ENCODE data around the gene ZNF664.

Gene ZNF664

DNA sequence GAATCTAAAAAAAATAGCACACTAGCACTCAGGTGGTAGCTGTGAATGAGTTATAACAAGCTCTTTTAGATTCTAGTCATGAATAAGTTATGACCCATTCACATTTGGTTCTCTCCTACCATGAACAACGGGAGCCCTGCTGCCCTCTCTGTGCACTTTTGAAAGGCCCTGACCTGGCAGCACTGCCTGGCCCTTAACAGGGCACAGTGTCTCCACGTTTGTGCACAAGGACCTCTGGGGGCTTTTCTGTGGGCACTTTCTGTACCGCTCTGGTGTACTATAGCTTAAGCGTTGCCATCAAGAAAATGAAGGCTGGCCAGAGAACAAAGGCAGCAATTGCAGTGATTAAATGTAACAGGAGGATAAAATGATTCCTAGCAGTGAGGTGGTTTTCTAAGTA lies 21.5 kb upstream of the ZNF664 start:
- Histone ChIP-seq H3K9ac (ENCODE audit: low read depth, low read length) (no peak overlapping the region), H3K4me1 (ENCODE audit: insufficient read depth, low read length) (no peaks in the 10 kb centered on the region), H3K36me3 (ENCODE audit: insufficient read depth, low read depth, low read length) (no peaks in the 10 kb centered on the region), H3K4me3 (ENCODE audit: low read length) (no peak overlapping the region), H3K27me3 (ENCODE audit: insufficient read depth, low read length) (peaks cover 47% of the 10 kb centered on the region), H3K27ac (ENCODE audit: low read length) (no peak overlapping the region), H3K9me3 (ENCODE audit: insufficient read depth, low read depth, low read length) (no peaks in the 10 kb centered on the region)

DNA sequence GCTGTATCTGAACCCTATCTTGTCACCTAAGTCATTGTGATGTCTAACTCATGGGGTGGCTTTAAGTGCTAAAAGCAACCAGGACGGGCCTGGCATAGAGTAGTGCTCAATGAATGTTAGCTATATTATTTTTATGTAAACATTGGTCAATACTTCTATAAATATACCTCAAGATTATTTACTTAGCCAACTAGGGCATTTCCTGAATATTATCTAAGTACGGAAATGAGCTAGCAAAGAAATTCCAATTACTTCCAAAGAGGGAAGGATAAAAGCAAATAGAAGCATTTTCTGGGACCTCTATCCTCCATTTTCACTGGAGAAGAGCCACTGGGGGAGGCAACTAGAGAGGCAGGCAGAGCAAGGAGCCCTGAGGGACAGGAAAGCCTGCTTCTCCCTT lies 21.0 kb upstream of the ZNF664 start:
- H3K36me3 ChIP-seq (ENCODE audit: insufficient read depth, low read depth, low read length): no peaks in the 10 kb centered on the region
- H3K4me3 ChIP-seq (ENCODE audit: low read length): no peak overlapping the region
- no peaks in the 10 kb centered on the region for H3K9me3 ChIP-seq (ENCODE audit: insufficient read depth, low read depth, low read length)
- no peak overlapping the region for H3K9ac ChIP-seq (ENCODE audit: low read depth, low read length)
- H3K4me1 ChIP-seq (ENCODE audit: insufficient read depth, low read length): no peaks in the 10 kb centered on the region
- H3K27ac ChIP-seq (ENCODE audit: low read length): no peak overlapping the region
- peaks cover 52% of the 10 kb centered on the region for H3K27me3 ChIP-seq (ENCODE audit: insufficient read depth, low read length)

DNA sequence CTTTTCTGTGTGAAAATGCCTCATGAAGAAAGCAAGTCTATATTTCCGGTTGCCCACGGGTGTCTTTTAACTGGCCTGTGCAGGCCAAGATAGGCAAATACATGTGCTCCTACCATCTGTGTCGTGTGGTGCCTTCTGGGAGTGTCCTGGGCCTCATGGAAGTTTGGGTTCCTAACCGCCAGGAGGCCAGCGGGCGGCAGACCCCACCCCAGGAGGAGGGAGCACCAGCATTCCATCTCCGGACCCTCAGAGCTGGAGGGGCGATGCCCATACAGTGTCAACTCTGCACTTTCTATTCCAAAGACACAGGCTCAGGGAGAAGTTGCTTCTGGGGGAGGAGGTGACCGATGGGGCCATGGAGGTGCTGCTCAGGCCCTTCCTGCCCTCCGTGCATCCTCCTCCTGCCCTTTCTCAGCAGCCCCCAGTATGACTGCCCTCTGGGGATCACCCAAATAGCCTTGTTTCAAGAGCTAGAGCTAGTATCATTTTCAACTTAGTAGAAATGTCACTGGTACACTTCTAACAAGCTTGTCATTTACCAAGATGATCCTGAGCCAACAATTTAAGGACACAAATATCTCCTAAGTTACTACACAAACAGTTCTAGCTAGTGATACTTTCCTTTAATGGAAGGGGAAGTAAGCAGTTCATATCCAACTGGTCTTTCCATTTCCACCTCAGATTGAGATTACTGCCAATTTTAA lies 18.2 kb upstream of the ZNF664 start:
- Histone ChIP-seq H3K9ac (ENCODE audit: low read depth, low read length) (no peak overlapping the region), H3K27me3 (ENCODE audit: insufficient read depth, low read length) (peaks cover 59% of the 10 kb centered on the region), H3K36me3 (ENCODE audit: insufficient read depth, low read depth, low read length) (no peaks in the 10 kb centered on the region), H3K4me3 (ENCODE audit: low read length) (no peak overlapping the region), H3K27ac (ENCODE audit: low read length) (no peak overlapping the region), H3K4me1 (ENCODE audit: insufficient read depth, low read length) (no peaks in the 10 kb centered on the region), H3K9me3 (ENCODE audit: insufficient read depth, low read depth, low read length) (no peaks in the 10 kb centered on the region)

DNA sequence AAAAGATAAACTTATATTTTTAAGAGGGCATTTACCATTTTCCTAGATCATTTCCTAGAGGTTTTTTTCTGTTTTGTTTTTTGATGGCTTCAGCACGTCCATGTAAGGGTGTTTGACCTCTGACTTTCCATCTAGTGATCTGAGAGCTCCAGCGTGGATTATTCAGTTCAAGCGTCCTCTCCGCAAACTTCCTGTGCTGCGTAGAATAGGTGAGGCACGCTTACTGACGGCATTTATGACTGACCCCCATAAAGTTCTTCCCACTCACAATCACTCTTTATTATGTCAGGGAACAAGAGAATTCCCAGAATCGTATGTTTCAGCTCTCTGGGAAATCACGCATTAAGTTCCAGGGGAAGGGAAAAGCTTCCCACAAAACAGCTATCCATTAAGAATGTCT lies 16.8 kb upstream of the ZNF664 start:
- no peaks in the 10 kb centered on the region for H3K4me1 ChIP-seq (ENCODE audit: insufficient read depth, low read length)
- H3K9me3 ChIP-seq (ENCODE audit: insufficient read depth, low read depth, low read length): no peaks in the 10 kb centered on the region
- H3K36me3 ChIP-seq (ENCODE audit: insufficient read depth, low read depth, low read length): no peaks in the 10 kb centered on the region
- no peak overlapping the region for H3K4me3 ChIP-seq (ENCODE audit: low read length)
- no peak overlapping the region for H3K9ac ChIP-seq (ENCODE audit: low read depth, low read length)
- H3K27ac ChIP-seq (ENCODE audit: low read length): no peak overlapping the region
- peaks cover 74% of the 10 kb centered on the region for H3K27me3 ChIP-seq (ENCODE audit: insufficient read depth, low read length)

DNA sequence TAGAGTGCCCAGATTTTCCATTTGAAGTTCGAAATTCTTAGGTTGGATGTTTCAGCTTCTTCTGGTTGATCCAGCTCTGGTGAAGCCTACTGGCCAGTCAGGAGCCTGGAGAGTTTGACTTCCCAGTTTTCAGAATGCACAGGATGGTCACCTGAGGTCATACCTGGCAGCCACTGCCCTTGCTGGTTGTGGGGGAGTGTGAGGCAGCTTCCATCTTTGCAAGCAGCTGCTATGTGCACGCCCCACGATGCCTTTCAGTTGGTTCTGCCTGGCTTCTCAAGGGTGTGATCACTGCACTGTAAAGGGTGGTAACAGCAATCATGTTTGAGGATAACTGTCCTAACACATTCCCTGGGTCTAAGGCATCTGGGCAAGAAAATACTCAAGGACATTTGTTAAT lies 15.8 kb upstream of the ZNF664 start:
- no peaks in the 10 kb centered on the region for H3K9me3 ChIP-seq (ENCODE audit: insufficient read depth, low read depth, low read length)
- peaks cover 83% of the 10 kb centered on the region for H3K27me3 ChIP-seq (ENCODE audit: insufficient read depth, low read length)
- no peak overlapping the region for H3K27ac ChIP-seq (ENCODE audit: low read length)
- no peaks in the 10 kb centered on the region for H3K36me3 ChIP-seq (ENCODE audit: insufficient read depth, low read depth, low read length)
- H3K4me3 ChIP-seq (ENCODE audit: low read length): no peak overlapping the region
- no peak overlapping the region for H3K9ac ChIP-seq (ENCODE audit: low read depth, low read length)
- no peaks in the 10 kb centered on the region for H3K4me1 ChIP-seq (ENCODE audit: insufficient read depth, low read length)

DNA sequence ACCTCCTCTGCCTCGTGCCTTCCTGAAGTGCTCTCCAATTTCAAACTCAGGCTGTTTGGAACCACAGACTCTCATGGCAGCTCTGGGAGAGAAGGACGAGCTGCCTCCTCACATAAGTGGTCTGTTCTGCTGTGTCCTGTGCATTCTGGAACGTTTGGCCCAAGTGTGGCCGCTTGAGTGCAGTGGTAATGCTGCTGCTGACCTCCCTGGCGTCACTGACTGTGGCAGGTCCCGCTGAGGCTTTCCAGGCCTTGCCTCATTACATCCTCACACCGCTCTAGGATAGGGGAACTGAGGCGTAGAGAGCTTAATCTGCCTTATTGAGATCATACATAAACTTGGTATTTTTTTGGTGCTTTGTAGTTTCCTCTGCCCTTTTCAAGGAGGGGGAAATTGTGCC lies 14.6 kb upstream of the ZNF664 start:
- Histone ChIP-seq H3K27me3 (ENCODE audit: insufficient read depth, low read length) (peaks cover 87% of the 10 kb centered on the region), H3K4me1 (ENCODE audit: insufficient read depth, low read length) (no peaks in the 10 kb centered on the region), H3K9ac (ENCODE audit: low read depth, low read length) (no peak overlapping the region), H3K4me3 (ENCODE audit: low read length) (no peak overlapping the region), H3K36me3 (ENCODE audit: insufficient read depth, low read depth, low read length) (no peaks in the 10 kb centered on the region), H3K27ac (ENCODE audit: low read length) (no peak overlapping the region), H3K9me3 (ENCODE audit: insufficient read depth, low read depth, low read length) (no peaks in the 10 kb centered on the region)

DNA sequence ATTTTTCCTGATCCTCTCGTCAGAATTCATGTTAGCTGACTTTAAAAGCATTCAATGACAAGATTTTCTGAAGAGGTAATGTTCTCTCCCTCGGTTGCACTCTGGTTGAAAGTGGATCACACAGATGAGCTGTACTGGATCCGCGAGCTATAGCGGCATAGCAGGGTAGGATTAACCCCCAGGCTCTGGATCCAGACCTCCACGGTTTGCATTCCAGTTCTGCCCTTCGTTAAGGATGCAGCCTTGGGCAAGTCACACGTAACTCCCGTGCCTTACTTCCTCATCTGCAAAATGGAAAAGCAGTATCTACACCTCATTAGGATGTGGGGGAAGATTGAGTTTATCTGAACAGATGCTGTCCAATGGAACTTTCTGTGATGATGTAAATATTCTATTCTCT lies 14.1 kb upstream of the ZNF664 start:
- Histone ChIP-seq H3K9ac (ENCODE audit: low read depth, low read length) (no peak overlapping the region), H3K27ac (ENCODE audit: low read length) (no peak overlapping the region), H3K36me3 (ENCODE audit: insufficient read depth, low read depth, low read length) (no peaks in the 10 kb centered on the region), H3K9me3 (ENCODE audit: insufficient read depth, low read depth, low read length) (no peaks in the 10 kb centered on the region), H3K27me3 (ENCODE audit: insufficient read depth, low read length) (peaks cover 91% of the 10 kb centered on the region), H3K4me1 (ENCODE audit: insufficient read depth, low read length) (no peaks in the 10 kb centered on the region), H3K4me3 (ENCODE audit: low read length) (no peak overlapping the region)

DNA sequence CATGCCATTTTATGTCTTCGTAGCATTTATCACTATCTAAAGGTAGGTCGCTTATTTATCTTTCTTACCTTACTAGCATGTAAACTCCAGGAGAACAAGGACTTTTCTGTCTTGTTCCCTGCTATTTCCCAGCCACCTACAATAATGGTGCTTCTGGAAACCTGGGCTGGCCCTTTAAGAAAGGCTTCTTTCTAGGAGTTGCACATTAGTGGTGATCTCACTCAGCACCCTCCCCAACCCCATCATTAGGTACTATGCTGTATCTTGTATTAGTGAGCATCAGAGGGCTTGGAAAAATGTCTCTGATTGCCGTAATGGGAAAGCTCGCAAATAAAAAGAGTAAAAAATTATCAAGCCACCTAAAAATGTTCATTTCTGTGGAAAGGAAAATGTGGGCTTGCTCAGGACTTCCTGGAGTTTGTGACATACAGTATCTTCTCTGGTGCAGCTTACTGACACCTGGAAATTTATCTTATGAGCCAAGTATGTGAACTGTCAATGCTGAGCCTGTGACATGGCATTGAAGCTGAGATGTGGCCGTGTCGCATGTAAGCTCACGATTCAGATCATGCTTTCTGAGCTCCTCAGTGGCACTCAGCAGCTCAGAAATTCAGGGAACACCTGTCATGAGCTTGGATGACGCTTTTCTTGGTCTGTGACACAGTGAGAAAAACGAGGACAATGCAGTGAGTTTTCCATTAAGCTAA lies 12.8 kb upstream of the ZNF664 start:
- Histone ChIP-seq H3K9me3 (ENCODE audit: insufficient read depth, low read depth, low read length) (no peaks in the 10 kb centered on the region), H3K27ac (ENCODE audit: low read length) (no peak overlapping the region), H3K9ac (ENCODE audit: low read depth, low read length) (no peak overlapping the region), H3K4me1 (ENCODE audit: insufficient read depth, low read length) (no peaks in the 10 kb centered on the region), H3K36me3 (ENCODE audit: insufficient read depth, low read depth, low read length) (no peaks in the 10 kb centered on the region), H3K27me3 (ENCODE audit: insufficient read depth, low read length) (peaks cover 94% of the 10 kb centered on the region), H3K4me3 (ENCODE audit: low read length) (no peak overlapping the region)

DNA sequence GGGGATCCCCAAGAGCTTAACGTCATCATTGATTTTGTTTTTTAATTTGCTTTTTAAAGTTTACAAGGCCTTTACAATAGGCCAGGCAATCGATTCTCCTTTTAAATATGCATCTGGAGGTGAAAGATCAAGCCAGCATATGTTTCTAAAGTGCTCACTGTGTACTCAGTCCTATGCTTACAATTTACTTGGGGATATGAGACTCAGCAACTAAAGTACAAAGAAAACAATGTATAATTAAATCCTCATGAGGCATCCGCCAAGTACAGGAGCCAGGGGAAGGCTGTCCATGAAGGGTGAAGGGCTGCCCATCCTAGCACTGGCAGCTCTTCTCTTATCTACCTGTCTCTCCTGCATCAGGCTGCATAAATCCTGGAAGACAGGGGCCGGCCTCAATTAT lies 12.2 kb upstream of the ZNF664 start:
- H3K27ac ChIP-seq (ENCODE audit: low read length): no peak overlapping the region
- H3K9ac ChIP-seq (ENCODE audit: low read depth, low read length): no peak overlapping the region
- no peaks in the 10 kb centered on the region for H3K4me1 ChIP-seq (ENCODE audit: insufficient read depth, low read length)
- no peak overlapping the region for H3K4me3 ChIP-seq (ENCODE audit: low read length)
- H3K27me3 ChIP-seq (ENCODE audit: insufficient read depth, low read length): peaks cover 94% of the 10 kb centered on the region
- H3K36me3 ChIP-seq (ENCODE audit: insufficient read depth, low read depth, low read length): no peaks in the 10 kb centered on the region
- no peaks in the 10 kb centered on the region for H3K9me3 ChIP-seq (ENCODE audit: insufficient read depth, low read depth, low read length)

DNA sequence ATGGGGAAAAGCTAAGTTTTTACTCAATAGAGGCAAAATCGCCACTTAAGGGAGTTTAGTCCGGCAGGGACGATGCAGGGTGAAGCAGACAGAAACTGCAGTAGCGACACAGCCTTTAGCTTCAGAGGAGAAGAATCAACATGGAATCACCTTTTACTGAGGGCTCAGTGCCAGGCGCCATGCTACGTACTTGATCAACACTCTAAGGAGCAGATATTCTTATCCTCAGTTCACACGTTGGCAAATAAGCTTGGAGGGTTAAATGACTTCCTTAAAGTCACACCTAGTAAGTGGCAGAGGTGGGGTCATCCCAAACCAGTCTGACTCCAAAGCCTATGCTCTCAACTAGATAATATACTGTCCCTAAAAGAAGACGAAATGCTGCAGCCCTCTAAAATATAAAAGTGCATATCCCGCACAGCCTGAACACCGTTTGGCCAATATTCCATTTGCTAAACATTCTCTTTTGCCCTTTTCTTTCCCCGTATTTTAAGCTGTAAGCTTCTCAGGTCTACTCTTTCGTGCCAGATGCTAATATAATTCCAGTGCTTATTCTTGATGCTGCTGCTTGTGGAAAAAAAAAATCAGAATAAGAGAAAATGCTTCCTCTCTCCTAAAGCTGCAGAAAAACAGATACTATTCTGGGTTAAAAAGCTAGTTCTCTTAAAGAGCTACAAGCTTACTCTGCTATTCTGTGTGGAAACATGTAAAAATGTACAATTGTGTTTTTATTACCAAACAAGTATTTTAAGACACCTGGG lies 11.2 kb upstream of the ZNF664 start:
- no peaks in the 10 kb centered on the region for H3K4me1 ChIP-seq (ENCODE audit: insufficient read depth, low read length)
- H3K27ac ChIP-seq (ENCODE audit: low read length): no peak overlapping the region
- no peaks in the 10 kb centered on the region for H3K9me3 ChIP-seq (ENCODE audit: insufficient read depth, low read depth, low read length)
- H3K27me3 ChIP-seq (ENCODE audit: insufficient read depth, low read length): peaks cover 94% of the 10 kb centered on the region
- no peak overlapping the region for H3K9ac ChIP-seq (ENCODE audit: low read depth, low read length)
- H3K4me3 ChIP-seq (ENCODE audit: low read length): no peak overlapping the region
- H3K36me3 ChIP-seq (ENCODE audit: insufficient read depth, low read depth, low read length): no peaks in the 10 kb centered on the region

DNA sequence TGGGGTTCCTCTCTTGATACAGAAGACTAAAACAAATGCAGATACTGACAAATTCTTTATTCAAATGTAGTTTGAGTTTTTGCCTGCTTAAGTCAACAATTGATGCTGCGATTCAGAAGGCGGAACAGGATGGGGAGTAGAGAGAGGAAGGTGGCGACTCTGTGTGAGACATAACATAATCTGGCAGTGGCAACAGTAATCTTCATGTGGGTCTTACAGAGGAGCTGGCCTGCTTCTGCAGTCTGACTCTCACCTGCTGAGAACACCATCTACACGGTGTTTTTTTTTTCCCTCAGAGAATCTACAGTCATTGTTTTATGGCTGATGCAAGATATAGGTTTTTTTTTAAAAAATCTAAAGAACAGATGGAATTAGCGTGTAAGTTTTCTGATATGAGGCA lies 10.5 kb upstream of the ZNF664 start:
- Histone ChIP-seq H3K27me3 (ENCODE audit: insufficient read depth, low read length) (peaks cover 94% of the 10 kb centered on the region), H3K27ac (ENCODE audit: low read length) (no peak overlapping the region), H3K4me1 (ENCODE audit: insufficient read depth, low read length) (no peaks in the 10 kb centered on the region), H3K4me3 (ENCODE audit: low read length) (no peak overlapping the region), H3K9me3 (ENCODE audit: insufficient read depth, low read depth, low read length) (no peaks in the 10 kb centered on the region), H3K36me3 (ENCODE audit: insufficient read depth, low read depth, low read length) (no peaks in the 10 kb centered on the region), H3K9ac (ENCODE audit: low read depth, low read length) (no peak overlapping the region)

DNA sequence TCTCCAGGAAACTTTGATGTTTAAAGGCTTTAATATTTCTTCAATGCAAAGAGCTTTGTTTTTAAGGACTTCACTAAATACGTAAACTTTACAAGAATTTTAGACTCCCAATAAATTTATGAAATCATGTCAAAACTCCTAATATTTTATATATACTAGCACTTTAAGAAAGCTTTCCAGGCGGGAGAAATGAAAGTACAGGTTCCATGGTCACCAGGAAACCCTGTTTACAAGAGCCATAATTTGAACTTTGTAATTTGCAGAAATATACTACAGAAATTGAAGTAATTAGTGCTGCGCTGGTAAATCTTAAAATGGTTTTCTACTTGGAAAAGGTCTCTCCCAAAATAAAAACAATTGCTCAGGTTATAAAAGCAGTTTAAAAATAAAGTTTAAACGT lies 9.2 kb upstream of the ZNF664 start:
- Histone ChIP-seq H3K9me3 (ENCODE audit: insufficient read depth, low read depth, low read length) (no peaks in the 10 kb centered on the region), H3K36me3 (ENCODE audit: insufficient read depth, low read depth, low read length) (no peaks in the 10 kb centered on the region), H3K9ac (ENCODE audit: low read depth, low read length) (no peak overlapping the region), H3K4me3 (ENCODE audit: low read length) (no peak overlapping the region), H3K27ac (ENCODE audit: low read length) (no peak overlapping the region), H3K27me3 (ENCODE audit: insufficient read depth, low read length) (peaks cover 100% of the 10 kb centered on the region), H3K4me1 (ENCODE audit: insufficient read depth, low read length) (no peaks in the 10 kb centered on the region)
